HL-60 (cell line): ENCODE data around the gene HOXD13.
A peak's percentile ranks its signal among the peaks of the same experiment; 100 is the strongest.

Source experiments
- GABPA ChIP-seq: IDR thresholded peaks from 2 replicates; pipeline ENCODE4 v1.6.1; 2012; ENCODE audit warnings: low read depth
- POLR2AphosphoS5 ChIP-seq: IDR thresholded peaks from 2 replicates; pipeline ENCODE4 v1.6.1; 2012; ENCODE audit warnings: low read depth
- SPI1 ChIP-seq: IDR thresholded peaks from 2 replicates; pipeline ENCODE4 v1.6.1; 2012; ENCODE audit warnings: low read depth, mild to moderate bottlenecking, borderline replicate concordance
- TF ChIP-seq, protein P1 (sequence below): IDR thresholded peaks from one replicate; pipeline ENCODE4 v1.5.1; 2011; ENCODE audit warnings: low read length, control low read depth, inconsistent platforms; ENCODE audit not compliant: insufficient read depth
- TF ChIP-seq, protein P2 (sequence below): IDR thresholded peaks from 2 replicates; pipeline ENCODE4 v1.6.1; 2012; ENCODE audit warnings: low read depth; ENCODE audit not compliant: insufficient replicate concordance

DNA sequence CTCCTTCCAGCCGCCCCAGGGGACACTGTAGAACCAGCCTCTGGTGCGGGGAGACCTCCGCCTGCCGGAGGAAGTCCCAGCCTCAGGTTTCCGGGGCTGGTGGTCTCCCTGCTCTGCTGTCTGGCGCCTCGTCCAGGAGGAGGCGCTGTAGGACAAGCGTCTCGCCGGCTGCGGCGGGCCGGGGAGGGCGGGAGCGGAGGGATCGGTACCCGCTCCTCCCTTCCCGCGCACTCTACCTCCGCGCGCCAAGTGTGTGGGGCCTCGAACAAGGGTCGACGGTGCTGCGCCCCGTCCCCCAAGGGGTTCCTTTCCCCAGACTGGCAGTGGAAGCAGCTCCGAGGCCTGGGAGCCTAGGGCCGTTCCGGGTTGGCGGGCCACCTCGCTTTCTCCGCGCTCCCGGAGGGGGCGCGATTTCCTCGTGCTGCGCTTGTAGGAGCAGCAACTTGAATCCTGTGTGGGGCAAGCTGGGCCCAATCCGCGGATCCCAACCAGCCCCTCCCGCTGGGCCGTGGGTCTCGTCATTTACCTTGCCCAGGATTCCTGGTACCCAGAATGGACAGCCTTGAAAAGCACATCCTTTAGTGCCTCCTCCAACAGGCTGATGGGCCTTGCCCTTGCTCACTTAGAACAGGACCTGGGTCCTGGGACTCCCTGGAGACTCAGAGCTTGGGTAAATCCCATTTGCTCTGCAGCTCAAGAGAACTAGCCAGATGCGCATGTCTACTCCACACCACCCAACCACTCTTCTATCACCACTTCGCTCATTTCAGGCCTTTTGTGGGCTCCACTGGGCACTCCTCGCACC lies 48.2 kb downstream of the HOXD13 start:
- TF ChIP-seq, protein P1, sequence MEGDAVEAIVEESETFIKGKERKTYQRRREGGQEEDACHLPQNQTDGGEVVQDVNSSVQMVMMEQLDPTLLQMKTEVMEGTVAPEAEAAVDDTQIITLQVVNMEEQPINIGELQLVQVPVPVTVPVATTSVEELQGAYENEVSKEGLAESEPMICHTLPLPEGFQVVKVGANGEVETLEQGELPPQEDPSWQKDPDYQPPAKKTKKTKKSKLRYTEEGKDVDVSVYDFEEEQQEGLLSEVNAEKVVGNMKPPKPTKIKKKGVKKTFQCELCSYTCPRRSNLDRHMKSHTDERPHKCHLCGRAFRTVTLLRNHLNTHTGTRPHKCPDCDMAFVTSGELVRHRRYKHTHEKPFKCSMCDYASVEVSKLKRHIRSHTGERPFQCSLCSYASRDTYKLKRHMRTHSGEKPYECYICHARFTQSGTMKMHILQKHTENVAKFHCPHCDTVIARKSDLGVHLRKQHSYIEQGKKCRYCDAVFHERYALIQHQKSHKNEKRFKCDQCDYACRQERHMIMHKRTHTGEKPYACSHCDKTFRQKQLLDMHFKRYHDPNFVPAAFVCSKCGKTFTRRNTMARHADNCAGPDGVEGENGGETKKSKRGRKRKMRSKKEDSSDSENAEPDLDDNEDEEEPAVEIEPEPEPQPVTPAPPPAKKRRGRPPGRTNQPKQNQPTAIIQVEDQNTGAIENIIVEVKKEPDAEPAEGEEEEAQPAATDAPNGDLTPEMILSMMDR, result peak; percentile 54
- TF ChIP-seq, protein P2, sequence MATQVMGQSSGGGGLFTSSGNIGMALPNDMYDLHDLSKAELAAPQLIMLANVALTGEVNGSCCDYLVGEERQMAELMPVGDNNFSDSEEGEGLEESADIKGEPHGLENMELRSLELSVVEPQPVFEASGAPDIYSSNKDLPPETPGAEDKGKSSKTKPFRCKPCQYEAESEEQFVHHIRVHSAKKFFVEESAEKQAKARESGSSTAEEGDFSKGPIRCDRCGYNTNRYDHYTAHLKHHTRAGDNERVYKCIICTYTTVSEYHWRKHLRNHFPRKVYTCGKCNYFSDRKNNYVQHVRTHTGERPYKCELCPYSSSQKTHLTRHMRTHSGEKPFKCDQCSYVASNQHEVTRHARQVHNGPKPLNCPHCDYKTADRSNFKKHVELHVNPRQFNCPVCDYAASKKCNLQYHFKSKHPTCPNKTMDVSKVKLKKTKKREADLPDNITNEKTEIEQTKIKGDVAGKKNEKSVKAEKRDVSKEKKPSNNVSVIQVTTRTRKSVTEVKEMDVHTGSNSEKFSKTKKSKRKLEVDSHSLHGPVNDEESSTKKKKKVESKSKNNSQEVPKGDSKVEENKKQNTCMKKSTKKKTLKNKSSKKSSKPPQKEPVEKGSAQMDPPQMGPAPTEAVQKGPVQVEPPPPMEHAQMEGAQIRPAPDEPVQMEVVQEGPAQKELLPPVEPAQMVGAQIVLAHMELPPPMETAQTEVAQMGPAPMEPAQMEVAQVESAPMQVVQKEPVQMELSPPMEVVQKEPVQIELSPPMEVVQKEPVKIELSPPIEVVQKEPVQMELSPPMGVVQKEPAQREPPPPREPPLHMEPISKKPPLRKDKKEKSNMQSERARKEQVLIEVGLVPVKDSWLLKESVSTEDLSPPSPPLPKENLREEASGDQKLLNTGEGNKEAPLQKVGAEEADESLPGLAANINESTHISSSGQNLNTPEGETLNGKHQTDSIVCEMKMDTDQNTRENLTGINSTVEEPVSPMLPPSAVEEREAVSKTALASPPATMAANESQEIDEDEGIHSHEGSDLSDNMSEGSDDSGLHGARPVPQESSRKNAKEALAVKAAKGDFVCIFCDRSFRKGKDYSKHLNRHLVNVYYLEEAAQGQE, result no peak
- TF ChIP-seq POLR2AphosphoS5 (no peak), GABPA (no peak), SPI1 (no peak; the same call in 1 of the 2 replicates)
